H1 (cell line): ENCODE measurements around the gene TRIM44. TPM values are rescaled to one million over a fixed set of nuclear protein-coding genes. Genes with fewer than 3 reads are reported as not detected.

Experiments
- CTCF ChIA-PET: fragments of 300-600 bp; sonication (Branson Sonifier 250); formaldehyde crosslinking; loops from one replicate; lab custom pipeline; 2021; ENCODE audit not compliant: partially characterized antibody; lab: Charles Lee
- POLR2A ChIA-PET: fragments of 300-600 bp; sonication (Branson Sonifier 250); formaldehyde crosslinking; loops from one replicate; lab custom pipeline; 2021; ENCODE audit warnings: inconsistent platforms; ENCODE audit not compliant: partially characterized antibody; lab: Charles Lee
- DNase-seq, 2 experiments: peaks; one replicate each; pipeline versions ENCODE4 v3.0.0 to v3.0.0-alpha.2; 2010 to 2022; ENCODE audit warnings: low spot score in 2 of 2, low read depth in 1 of 2, mixed read lengths in 1 of 2
- FAIRE-seq: peaks from 2 replicates; lab custom pipeline; 2011; peaks lifted over from hg19 to GRCh38; lab: Jason Lieb, UNC
- H2AFZ ChIP-seq: 2 replicates; pipeline ENCODE4 v1.8.1; 2012; ENCODE audit warnings: low read length, inconsistent platforms
- H2AK5ac ChIP-seq: 2 replicates; pipeline ENCODE4 v1.6.1; 2013; ENCODE audit warnings: low read depth, low read length
- H2BK120ac ChIP-seq: replicated peaks from 2 replicates; pipeline ENCODE3; 2013; ENCODE audit warnings: low read depth, low read length, inconsistent platforms
- H2BK12ac ChIP-seq: 2 replicates; pipeline ENCODE4 v1.6.1; 2013; ENCODE audit warnings: low read depth, low read length
- H2BK15ac ChIP-seq: 2 replicates; pipeline ENCODE4 v1.6.1; 2013; ENCODE audit warnings: low read length
- H2BK20ac ChIP-seq: 2 replicates; pipeline ENCODE4 v1.6.1; 2013; ENCODE audit warnings: low read length
- H2BK5ac ChIP-seq: 2 replicates; pipeline ENCODE4 v1.6.1; 2013; ENCODE audit warnings: low read depth, low read length
- H3K14ac ChIP-seq: 2 replicates; pipeline ENCODE4 v1.6.1; 2013; ENCODE audit warnings: inconsistent platforms; ENCODE audit not compliant: insufficient read length
- H3K18ac ChIP-seq: 2 replicates; pipeline ENCODE4 v1.6.1; 2013; ENCODE audit warnings: low read length; ENCODE audit errors: extremely low read depth
- H3K23ac ChIP-seq: 2 replicates; pipeline ENCODE4 v1.6.1; 2013; ENCODE audit warnings: inconsistent platforms; ENCODE audit not compliant: insufficient read length
- H3K23me2 ChIP-seq: 2 replicates; pipeline ENCODE4 v1.6.1; 2013; ENCODE audit warnings: low read depth, low read length
- H3K27ac ChIP-seq: 2 replicates; pipeline ENCODE4 v1.6.1; 2011; ENCODE audit warnings: low read depth, low read length, inconsistent platforms
- H3K27me3 ChIP-seq, 4 experiments: replicated peaks in 1 of 4; 1 replicate in 1 of 4; 2 replicates in 3 of 4; pipeline versions ENCODE4 v1.6.1 to v1.8.1; 2011 to 2013; ENCODE audit warnings: low read length in 3 of 4, mild to moderate bottlenecking in 3 of 4, inconsistent platforms in 2 of 4, mixed read lengths in 2 of 4, moderate library complexity in 1 of 4; ENCODE audit not compliant: control insufficient read depth in 3 of 4, insufficient read depth in 3 of 4; ENCODE audit errors: extremely low read depth in 1 of 4
- H3K36me3 ChIP-seq, 4 experiments: 2 replicates each; pipeline versions ENCODE4 v1.6.1 to v1.8.1; 2011 to 2013; ENCODE audit warnings: mild to moderate bottlenecking in 4 of 4, low read length in 3 of 4, moderate library complexity in 2 of 4, control low read depth in 1 of 4, inconsistent platforms in 1 of 4; ENCODE audit not compliant: insufficient read depth in 4 of 4, control insufficient read depth in 2 of 4
- H3K4ac ChIP-seq: replicated peaks from 2 replicates; pipeline ENCODE3; 2013; ENCODE audit warnings: low read length, low read depth, mixed read lengths, inconsistent platforms; ENCODE audit not compliant: insufficient read length
- H3K4me1 ChIP-seq, 4 experiments: replicated peaks in 1 of 4; 1 replicate in 1 of 4; 2 replicates in 3 of 4; pipeline versions ENCODE4 v1.6.1 to v1.8.1; 2011 to 2013; ENCODE audit warnings: low read length in 3 of 4, inconsistent platforms in 2 of 4, mixed read lengths in 1 of 4; ENCODE audit not compliant: insufficient read depth in 4 of 4, control insufficient read depth in 3 of 4
- H3K4me2 ChIP-seq, 2 experiments: 2 replicates each; pipeline versions ENCODE4 v1.6.1 to v1.8.1; 2011 to 2013; ENCODE audit warnings: low read depth in 2 of 2, low read length in 2 of 2, control low read depth in 1 of 2, inconsistent platforms in 1 of 2, mild to moderate bottlenecking in 1 of 2; ENCODE audit not compliant: insufficient read depth in 1 of 2
- H3K4me3 ChIP-seq, 4 experiments: fragments of 200-600, 300-600 bp in 1 of 4; sonication (generic), shearing (Covaris generic), sonication (Bioruptor Twin) in 1 of 4; 2 replicates each; pipeline versions ENCODE4 v1.5.1 to v1.8.1; 2011 to 2016; ENCODE audit warnings: low read length in 4 of 4, low read depth in 3 of 4, control low read depth in 2 of 4, inconsistent platforms in 2 of 4, mild to moderate bottlenecking in 2 of 4, mixed read lengths in 1 of 4, moderate library complexity in 1 of 4; ENCODE audit not compliant: insufficient read depth in 2 of 4; ENCODE audit errors: extremely low read depth in 1 of 4
- H3K56ac ChIP-seq: replicated peaks from 2 replicates; pipeline ENCODE3; 2013; ENCODE audit warnings: low read depth, mild to moderate bottlenecking, mixed read lengths, low read length, inconsistent platforms; ENCODE audit not compliant: insufficient read length
- H3K79me1 ChIP-seq: 2 replicates; pipeline ENCODE4 v1.6.1; 2013; ENCODE audit warnings: low read depth, low read length, control low read depth
- H3K79me2 ChIP-seq, 2 experiments: 2 replicates each; pipeline versions ENCODE4 v1.6.1 to v1.8.1; 2012 to 2013; ENCODE audit warnings: low read length in 2 of 2, mild to moderate bottlenecking in 2 of 2, inconsistent platforms in 1 of 2; ENCODE audit not compliant: insufficient read depth in 2 of 2, control insufficient read depth in 1 of 2
- H3K9ac ChIP-seq, 4 experiments: replicated peaks in 1 of 4; 1 replicate in 1 of 4; 2 replicates in 3 of 4; pipeline versions ENCODE4 v1.6.1 to v1.8.1; 2011 to 2013; ENCODE audit warnings: low read depth in 3 of 4, low read length in 3 of 4, control low read depth in 2 of 4, mild to moderate bottlenecking in 2 of 4, moderate library complexity in 2 of 4, inconsistent platforms in 1 of 4; ENCODE audit errors: extremely low read depth in 1 of 4
- H3K9me3 ChIP-seq, 2 experiments: 2 replicates each; pipeline versions ENCODE4 v1.6.1 to v1.8.1; 2012 to 2013; ENCODE audit warnings: mild to moderate bottlenecking in 2 of 2, moderate library complexity in 2 of 2, control low read depth in 1 of 2, inconsistent platforms in 1 of 2, low read depth in 1 of 2, low read length in 1 of 2, mixed read lengths in 1 of 2; ENCODE audit not compliant: insufficient read depth in 2 of 2
- H4K20me1 ChIP-seq, 2 experiments: replicated peaks in 1 of 2; 2 replicates each; pipeline versions ENCODE3 to v1.8.1; 2011 to 2013; ENCODE audit warnings: inconsistent platforms in 2 of 2, low read length in 2 of 2, mild to moderate bottlenecking in 1 of 2; ENCODE audit not compliant: insufficient read depth in 2 of 2, control insufficient read depth in 1 of 2
- H4K5ac ChIP-seq: 2 replicates; pipeline ENCODE4 v1.6.1; 2013; ENCODE audit warnings: low read length, low read depth, mixed read lengths, inconsistent platforms; ENCODE audit not compliant: insufficient read length
- H4K8ac ChIP-seq: 2 replicates; pipeline ENCODE4 v1.8.0; 2013; ENCODE audit warnings: mild to moderate bottlenecking, moderate library complexity, low read length, inconsistent platforms; ENCODE audit not compliant: insufficient read depth; ENCODE audit errors: extremely low read depth
- H4K91ac ChIP-seq: replicated peaks from 2 replicates; pipeline ENCODE3; 2013; ENCODE audit warnings: low read length, mixed read lengths, inconsistent platforms; ENCODE audit not compliant: insufficient read length
- ATF3 ChIP-seq: IDR thresholded peaks from 2 replicates; pipeline ENCODE4 v1.6.1; 2011; ENCODE audit warnings: low read depth, mild to moderate bottlenecking, low read length; ENCODE audit not compliant: insufficient read depth
- BRCA1 ChIP-seq: IDR thresholded peaks from 2 replicates; pipeline ENCODE4 v1.6.1; 2012; ENCODE audit warnings: low read depth, low read length, improper control_type of control experiment
- HDAC6 ChIP-seq: IDR thresholded peaks from one replicate; pipeline ENCODE4 v1.7.1; 2012; ENCODE audit warnings: low read depth, mild to moderate bottlenecking, inconsistent platforms, low read length, moderate library complexity
- KDM1A ChIP-seq: fragments of 200-600, 300-600 bp; sonication (generic); IDR thresholded peaks from 2 replicates; pipeline ENCODE4 v1.7.1; 2016; ENCODE audit warnings: mild to moderate bottlenecking, low read length, borderline replicate concordance
- KDM4A ChIP-seq: IDR thresholded peaks from one replicate; pipeline ENCODE4 v1.7.1; 2012; ENCODE audit warnings: low read depth, mild to moderate bottlenecking, moderate library complexity, low read length, inconsistent platforms; ENCODE audit not compliant: severe bottlenecking
- NRF1 ChIP-seq: IDR thresholded peaks from 2 replicates; pipeline ENCODE4 v1.6.1; 2011; ENCODE audit warnings: mild to moderate bottlenecking, low read depth, low read length, improper control_type of control experiment
- PHF8 ChIP-seq: fragments of 200-600 bp; sonication (generic); conservative IDR thresholded peaks from 2 replicates; pipeline ENCODE4 v1.7.1; 2012; ENCODE audit warnings: low read depth, mild to moderate bottlenecking, inconsistent platforms, low read length, moderate library complexity
- RNF2 ChIP-seq: fragments of 200-900, 300-1000 bp; sonication (generic); IDR thresholded peaks from 2 replicates; pipeline ENCODE4 v1.7.1; 2016; ENCODE audit warnings: borderline replicate concordance, low read depth, mild to moderate bottlenecking, antibody characterized with exemption, low read length; ENCODE audit not compliant: poor library complexity, severe bottlenecking; ENCODE audit errors: missing control alignments
- RXRA ChIP-seq: IDR thresholded peaks from 2 replicates; pipeline ENCODE4 v1.6.1; 2011; ENCODE audit warnings: low read depth, mild to moderate bottlenecking, low read length, moderate library complexity; ENCODE audit not compliant: insufficient read depth
- WGBS, 2 experiments: shearing (Covaris generic) in 1 of 2; methylation state at CpG; one replicate each; pipeline versions ENCODE4 v1.1.6 to v1.1.7; 2013 to 2015; ENCODE audit warnings: low lambda C conversion rate in 2 of 2, mixed read lengths in 2 of 2, inconsistent platforms in 1 of 2, low coverage in 1 of 2, missing lambda C conversion rate in 1 of 2; ENCODE audit not compliant: insufficient replicate concordance in 2 of 2, insufficient coverage in 1 of 2, insufficient read length in 1 of 2; ENCODE audit errors: extremely low coverage in 1 of 2, missing lambda C conversion rate in 1 of 2; 5-methylcytosine and 5-hydroxymethylcytosine counted together
- polyA plus RNA-seq, 7 experiments: library from polyadenylated mRNA; depleted of rRNA in 3 of 7; stranded (reverse) in 5 of 7; unstranded in 2 of 7; fragments of >200 nt in 5 of 7; fragments of 200-250 nt in 2 of 7; gene quantifications; 1 replicate in 5 of 7; 2 replicates in 1 of 7; 4 replicates in 1 of 7; pipeline versions ENCODE4 v1.2.1 to v1.2.3, GENCODE V29; 2011 to 2013; ENCODE audit warnings: missing spikeins in 2 of 7, mixed read lengths in 2 of 7
- total RNA-seq: library from RNA; stranded (reverse); fragmentation: NEBNext Ultra II Directional; extraction: Animal tissue kit (Norgen Biotek cat#: 25700); gene quantifications from 2 replicates; pipeline ENCODE4 v1.2.1, GENCODE V29; 2021
- TF ChIP-seq, protein P1 (sequence below), 3 experiments: IDR thresholded peaks; 1 replicate in 2 of 3; 2 replicates in 1 of 3; pipeline versions ENCODE4 v1.5.1 to v1.6.1; 2011; ENCODE audit warnings: low read length in 3 of 3, mild to moderate bottlenecking in 3 of 3, inconsistent platforms in 2 of 3, low read depth in 1 of 3, moderate library complexity in 1 of 3; ENCODE audit not compliant: insufficient read depth in 1 of 3; ENCODE audit errors: control extremely low read depth in 1 of 3

TRIM44 gene
- total and polyA plus RNA-seq, 2 of the 8 experiments (the other 6 are each of a cell fraction or from before 2014, with no cell fraction given) = 13.9 to 34.4 TPM

GRCh38 chr11:35722641-35723040 lies 60.1 kb downstream of the TRIM44 start:
- H3K4ac ChIP-seq = no peak overlapping the region
- H2BK12ac ChIP-seq = no peak overlapping the region
- H3K27ac ChIP-seq = no peak overlapping the region
- no peak overlapping the region for H2AFZ ChIP-seq
- H3K79me2 ChIP-seq = no peaks in the 10 kb centered on the region
- POLR2A ChIA-PET = no interaction called here
- H3K9me3 ChIP-seq = no peaks in the 10 kb centered on the region
- no peak overlapping the region for H2BK15ac ChIP-seq
- no peak overlapping the region for H4K91ac ChIP-seq
- H3K4me2 ChIP-seq = no peak overlapping the region
- H3K27me3 ChIP-seq = no peaks in the 10 kb centered on the region
- CTCF ChIA-PET = interaction anchor here (0.8 to 1.8 kb wide), 3 partner anchors 17 to 100 kb away, joined by 3 to 7 read pairs (median 3); no protein-coding TSS in a partner anchor
- H3K23ac ChIP-seq = no peak overlapping the region
- H2BK120ac ChIP-seq = no peak overlapping the region
- H2BK5ac ChIP-seq = no peak overlapping the region
- H4K20me1 ChIP-seq = no peaks in the 10 kb centered on the region
- H3K23me2 ChIP-seq = no peaks in the 10 kb centered on the region; the same call in 1 of the 2 replicates
- H3K36me3 ChIP-seq = peaks cover 0 to 6% (median 0%) of the 10 kb centered on the region in 4 experiments; a peak in 2 of 8 replicates
- no peaks in the 10 kb centered on the region for H3K79me1 ChIP-seq
- H3K56ac ChIP-seq = no peak overlapping the region
- H3K9ac ChIP-seq = no peak overlapping the region
- FAIRE-seq (no peak), DNase-seq (no peak)
- WGBS, 2 experiments = 83% methylated on average over 4 of the region's 4 CpGs; no CpG with 5 or more reads in 1 of the 2 experiments
- no peak overlapping the region for H3K18ac ChIP-seq
- H2BK20ac ChIP-seq = no peak overlapping the region
- H2AK5ac ChIP-seq = no peak overlapping the region
- no peak overlapping the region for H4K8ac ChIP-seq
- no peak overlapping the region for H4K5ac ChIP-seq
- H3K4me3 ChIP-seq = no peak overlapping the region
- H3K4me1 ChIP-seq = no peaks in the 10 kb centered on the region
- no peak overlapping the region for H3K14ac ChIP-seq
- TF ChIP-seq ATF3 (no peak), NRF1 (no peak), KDM4A (no peak), BRCA1 (no peak), PHF8 (no peak), RNF2 (no peak), HDAC6 (no peak), RXRA (no peak), KDM1A (no peak)
- TF ChIP-seq, protein P1, sequence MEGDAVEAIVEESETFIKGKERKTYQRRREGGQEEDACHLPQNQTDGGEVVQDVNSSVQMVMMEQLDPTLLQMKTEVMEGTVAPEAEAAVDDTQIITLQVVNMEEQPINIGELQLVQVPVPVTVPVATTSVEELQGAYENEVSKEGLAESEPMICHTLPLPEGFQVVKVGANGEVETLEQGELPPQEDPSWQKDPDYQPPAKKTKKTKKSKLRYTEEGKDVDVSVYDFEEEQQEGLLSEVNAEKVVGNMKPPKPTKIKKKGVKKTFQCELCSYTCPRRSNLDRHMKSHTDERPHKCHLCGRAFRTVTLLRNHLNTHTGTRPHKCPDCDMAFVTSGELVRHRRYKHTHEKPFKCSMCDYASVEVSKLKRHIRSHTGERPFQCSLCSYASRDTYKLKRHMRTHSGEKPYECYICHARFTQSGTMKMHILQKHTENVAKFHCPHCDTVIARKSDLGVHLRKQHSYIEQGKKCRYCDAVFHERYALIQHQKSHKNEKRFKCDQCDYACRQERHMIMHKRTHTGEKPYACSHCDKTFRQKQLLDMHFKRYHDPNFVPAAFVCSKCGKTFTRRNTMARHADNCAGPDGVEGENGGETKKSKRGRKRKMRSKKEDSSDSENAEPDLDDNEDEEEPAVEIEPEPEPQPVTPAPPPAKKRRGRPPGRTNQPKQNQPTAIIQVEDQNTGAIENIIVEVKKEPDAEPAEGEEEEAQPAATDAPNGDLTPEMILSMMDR (IDR thresholded peaks at IDR 0.05; ENCODE audit: control extremely low read depth in 1 of 3, insufficient read depth in 1 of 3, low read depth in 1 of 3, low read length in 3 of 3) = no peak
